Measurements from ENCODE around the gene BHMT2.

The BHMT2 gene

DNA sequence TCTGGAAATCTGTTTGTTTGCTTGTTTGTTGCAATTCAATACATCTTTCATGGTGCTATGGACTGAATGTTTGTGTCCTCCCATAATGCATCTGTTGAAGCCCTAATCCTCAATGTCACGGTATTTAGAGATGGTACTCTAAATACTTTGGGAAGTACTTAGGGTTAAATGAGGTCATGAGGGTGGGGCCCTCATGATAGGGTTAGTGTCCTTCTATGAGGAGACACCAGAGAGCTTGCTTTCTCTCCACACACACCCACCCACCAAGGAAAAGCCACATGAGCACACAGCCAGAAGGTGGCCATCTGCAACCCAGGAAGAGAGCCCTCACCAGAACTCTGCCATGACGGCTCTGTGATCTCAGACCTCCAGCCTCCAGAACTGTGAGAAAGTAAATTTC is 32.8 kb upstream of the BHMT2 start:
- TF ChIP-seq, protein P1, sequence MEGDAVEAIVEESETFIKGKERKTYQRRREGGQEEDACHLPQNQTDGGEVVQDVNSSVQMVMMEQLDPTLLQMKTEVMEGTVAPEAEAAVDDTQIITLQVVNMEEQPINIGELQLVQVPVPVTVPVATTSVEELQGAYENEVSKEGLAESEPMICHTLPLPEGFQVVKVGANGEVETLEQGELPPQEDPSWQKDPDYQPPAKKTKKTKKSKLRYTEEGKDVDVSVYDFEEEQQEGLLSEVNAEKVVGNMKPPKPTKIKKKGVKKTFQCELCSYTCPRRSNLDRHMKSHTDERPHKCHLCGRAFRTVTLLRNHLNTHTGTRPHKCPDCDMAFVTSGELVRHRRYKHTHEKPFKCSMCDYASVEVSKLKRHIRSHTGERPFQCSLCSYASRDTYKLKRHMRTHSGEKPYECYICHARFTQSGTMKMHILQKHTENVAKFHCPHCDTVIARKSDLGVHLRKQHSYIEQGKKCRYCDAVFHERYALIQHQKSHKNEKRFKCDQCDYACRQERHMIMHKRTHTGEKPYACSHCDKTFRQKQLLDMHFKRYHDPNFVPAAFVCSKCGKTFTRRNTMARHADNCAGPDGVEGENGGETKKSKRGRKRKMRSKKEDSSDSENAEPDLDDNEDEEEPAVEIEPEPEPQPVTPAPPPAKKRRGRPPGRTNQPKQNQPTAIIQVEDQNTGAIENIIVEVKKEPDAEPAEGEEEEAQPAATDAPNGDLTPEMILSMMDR (IDR thresholded peaks at IDR 0.05; ENCODE audit: borderline replicate concordance, control extremely low read depth, extremely low read depth, insufficient read depth, missing control alignments): no peak
- in situ Hi-C loops (cut with MboI; ENCODE audit: low sequenced_read_pairs, unreplicated experiment): no loop called here
- no peak for DNase-seq (ENCODE audit: low spot score)

DNA sequence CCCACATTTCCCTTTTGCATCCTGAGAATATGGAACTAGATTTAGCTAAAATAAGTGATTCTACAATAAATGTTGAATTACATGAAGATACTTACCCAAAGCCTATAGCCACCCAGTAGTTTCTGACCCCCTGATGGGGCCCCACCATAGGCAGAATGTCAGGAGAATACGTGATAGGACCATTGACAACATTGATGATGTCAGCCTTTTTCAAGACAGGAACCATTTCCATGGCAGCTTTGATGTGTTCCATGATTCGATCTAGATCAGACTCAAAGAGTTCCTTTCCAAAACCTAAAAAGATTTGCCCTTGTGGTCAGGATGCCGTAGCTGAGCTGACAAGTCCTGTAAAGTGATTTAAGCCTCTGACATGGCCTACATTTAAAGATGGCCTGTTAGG is 27.4 kb upstream of the BHMT2 start:
- TF ChIP-seq, protein P1 (IDR thresholded peaks at IDR 0.05; ENCODE audit: borderline replicate concordance, control extremely low read depth, extremely low read depth, insufficient read depth, missing control alignments): no peak
- in situ Hi-C loops (cut with MboI; ENCODE audit: low sequenced_read_pairs, unreplicated experiment): no loop called here
- no peak for DNase-seq (ENCODE audit: low spot score)

DNA sequence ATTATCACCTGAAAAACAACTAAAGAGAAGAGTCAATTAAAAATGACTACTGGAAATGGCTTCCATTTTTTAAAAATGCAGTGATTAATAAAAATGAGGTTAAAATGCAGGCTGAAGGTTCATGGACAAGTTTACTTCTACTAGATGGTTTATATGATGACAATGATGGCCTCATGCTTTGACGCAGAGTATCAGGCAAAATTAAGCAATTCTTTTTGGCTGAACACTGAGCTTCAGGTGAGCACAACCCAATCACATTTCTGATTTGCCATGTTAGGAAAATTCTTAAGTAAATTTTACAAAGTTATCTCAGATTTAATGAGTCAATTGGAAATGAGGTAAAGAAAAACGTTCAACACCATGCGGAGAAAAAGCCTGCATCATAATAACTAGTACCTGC is 22.4 kb upstream of the BHMT2 start:
- no peak for DNase-seq (ENCODE audit: low spot score)
- TF ChIP-seq, protein P1 (IDR thresholded peaks at IDR 0.05; ENCODE audit: borderline replicate concordance, control extremely low read depth, extremely low read depth, insufficient read depth, missing control alignments): no peak
- in situ Hi-C loops (cut with MboI; ENCODE audit: low sequenced_read_pairs, unreplicated experiment): no loop called here

DNA sequence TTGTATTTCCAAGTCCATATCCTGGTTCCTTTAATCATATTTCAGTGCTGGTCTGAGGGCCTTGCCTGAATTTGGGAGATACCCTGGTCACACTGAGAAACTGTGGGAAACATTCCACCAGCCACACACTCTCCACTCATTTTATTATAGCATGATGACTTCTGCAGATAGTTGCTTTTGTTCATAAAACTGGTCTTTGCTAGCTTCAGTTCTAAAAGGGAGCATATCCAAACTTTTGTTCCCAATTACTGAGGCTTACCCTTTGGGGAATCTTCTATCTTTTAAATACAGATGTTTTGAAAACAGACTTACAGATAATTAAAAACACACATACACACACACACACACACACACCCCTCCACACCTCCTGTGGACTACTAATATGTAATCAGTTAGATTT is 21.1 kb upstream of the BHMT2 start:
- DNase-seq (ENCODE audit: low spot score): no peak
- TF ChIP-seq, protein P1 (IDR thresholded peaks at IDR 0.05; ENCODE audit: borderline replicate concordance, control extremely low read depth, extremely low read depth, insufficient read depth, missing control alignments): no peak
- in situ Hi-C loops (cut with MboI; ENCODE audit: low sequenced_read_pairs, unreplicated experiment): no loop called here

DNA sequence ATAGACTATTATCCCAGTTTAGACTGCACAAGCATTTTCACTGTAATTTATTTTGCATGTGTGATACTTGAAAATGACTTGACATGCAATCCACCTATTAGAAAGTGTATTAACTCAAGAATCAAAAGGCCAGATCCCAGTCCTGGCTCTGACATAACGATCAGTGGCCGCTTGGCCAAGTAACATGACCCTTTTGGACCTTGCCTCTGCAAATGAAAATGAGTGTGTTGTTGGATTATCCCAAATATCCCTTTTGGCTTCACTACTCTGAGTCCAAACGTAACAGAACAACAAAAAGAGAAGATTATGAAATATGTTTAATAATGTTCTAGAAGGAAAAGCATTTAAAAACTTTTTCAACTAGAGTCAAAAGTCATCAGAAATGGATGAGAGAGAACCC is 19.1 kb upstream of the BHMT2 start:
- in situ Hi-C loops (cut with MboI; ENCODE audit: low sequenced_read_pairs, unreplicated experiment): no loop called here
- no peak for DNase-seq (ENCODE audit: low spot score)

DNA sequence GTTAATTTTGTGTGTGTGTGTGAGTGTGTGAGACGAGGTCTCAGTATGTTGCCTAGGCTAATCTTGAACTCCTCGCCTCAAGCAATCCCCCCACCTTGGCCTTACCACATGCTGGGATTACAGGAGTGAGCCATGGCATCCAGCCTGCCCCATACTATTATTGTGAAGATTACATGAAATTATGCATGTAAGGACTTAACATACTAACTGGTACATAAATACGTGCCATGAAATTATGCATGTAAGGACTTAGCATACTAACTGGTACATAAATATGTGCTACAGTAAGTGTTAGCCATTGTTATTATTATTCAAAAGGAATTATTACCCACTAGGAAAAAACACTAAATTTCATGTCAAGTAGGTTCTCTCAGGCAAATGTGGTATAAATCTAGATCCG is 16.2 kb upstream of the BHMT2 start:
- in situ Hi-C loops (cut with MboI; ENCODE audit: low sequenced_read_pairs, unreplicated experiment): no loop called here
- no peak for DNase-seq (ENCODE audit: low spot score)
- TF ChIP-seq, protein P1 (IDR thresholded peaks at IDR 0.05; ENCODE audit: borderline replicate concordance, control extremely low read depth, extremely low read depth, insufficient read depth, missing control alignments): no peak

More for the DNA sequence above, 19.1 kb upstream of the BHMT2 start:
- TF ChIP-seq, protein P1 (IDR thresholded peaks at IDR 0.05; ENCODE audit: borderline replicate concordance, control extremely low read depth, extremely low read depth, insufficient read depth, missing control alignments): no peak

DNA sequence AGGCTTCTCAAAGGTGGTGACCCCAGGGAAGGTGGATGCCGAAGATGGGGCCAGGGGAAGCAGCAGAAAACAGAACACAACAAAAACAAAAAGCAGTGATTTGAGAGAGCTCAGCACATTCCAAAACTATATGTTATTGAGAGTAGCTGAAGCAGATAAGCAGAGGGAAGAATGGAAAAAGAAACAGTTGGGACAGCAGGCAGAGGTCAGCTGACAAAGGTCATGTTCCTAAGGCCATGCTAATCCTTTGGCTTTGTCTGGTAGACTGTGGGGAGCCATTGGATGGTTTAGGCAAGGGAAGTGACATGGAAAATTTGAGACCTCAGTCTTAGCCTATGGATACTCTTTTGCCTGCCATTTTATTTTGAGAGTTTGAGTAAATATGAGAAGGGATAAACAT is 14.6 kb upstream of the BHMT2 start:
- in situ Hi-C loops (cut with MboI; ENCODE audit: low sequenced_read_pairs, unreplicated experiment): no loop called here
- TF ChIP-seq, protein P1 (IDR thresholded peaks at IDR 0.05; ENCODE audit: borderline replicate concordance, control extremely low read depth, extremely low read depth, insufficient read depth, missing control alignments): no peak
- no peak for DNase-seq (ENCODE audit: low spot score)

Data from GM13976 (cell line).